H1 (cell line): ENCODE data around the gene ESD. TPM values are rescaled to one million over a fixed set of nuclear protein-coding genes. Genes with fewer than 3 reads are reported as not detected.

Experiments
- CTCF ChIA-PET: fragments of 300-600 bp; sonication (Branson Sonifier 250); formaldehyde crosslinking; loops from one replicate; lab custom pipeline; 2021; ENCODE audit not compliant: partially characterized antibody; lab: Charles Lee
- POLR2A ChIA-PET: fragments of 300-600 bp; sonication (Branson Sonifier 250); formaldehyde crosslinking; loops from one replicate; lab custom pipeline; 2021; ENCODE audit warnings: inconsistent platforms; ENCODE audit not compliant: partially characterized antibody; lab: Charles Lee
- DNase-seq, 2 experiments: peaks; one replicate each; pipeline versions ENCODE4 v3.0.0 to v3.0.0-alpha.2; 2010 to 2022; ENCODE audit warnings: low spot score in 2 of 2, low read depth in 1 of 2, mixed read lengths in 1 of 2
- FAIRE-seq: peaks from 2 replicates; lab custom pipeline; 2011; peaks lifted over from hg19 to GRCh38; lab: Jason Lieb, UNC
- H2AFZ ChIP-seq: 2 replicates; pipeline ENCODE4 v1.8.1; 2012; ENCODE audit warnings: low read length, inconsistent platforms
- H2AK5ac ChIP-seq: 2 replicates; pipeline ENCODE4 v1.6.1; 2013; ENCODE audit warnings: low read depth, low read length
- H2BK120ac ChIP-seq: replicated peaks from 2 replicates; pipeline ENCODE3; 2013; ENCODE audit warnings: low read depth, low read length, inconsistent platforms
- H2BK12ac ChIP-seq: 2 replicates; pipeline ENCODE4 v1.6.1; 2013; ENCODE audit warnings: low read depth, low read length
- H2BK15ac ChIP-seq: 2 replicates; pipeline ENCODE4 v1.6.1; 2013; ENCODE audit warnings: low read length
- H2BK20ac ChIP-seq: 2 replicates; pipeline ENCODE4 v1.6.1; 2013; ENCODE audit warnings: low read length
- H2BK5ac ChIP-seq: 2 replicates; pipeline ENCODE4 v1.6.1; 2013; ENCODE audit warnings: low read depth, low read length
- H3K14ac ChIP-seq: 2 replicates; pipeline ENCODE4 v1.6.1; 2013; ENCODE audit warnings: inconsistent platforms; ENCODE audit not compliant: insufficient read length
- H3K18ac ChIP-seq: 2 replicates; pipeline ENCODE4 v1.6.1; 2013; ENCODE audit warnings: low read length; ENCODE audit errors: extremely low read depth
- H3K23ac ChIP-seq: 2 replicates; pipeline ENCODE4 v1.6.1; 2013; ENCODE audit warnings: inconsistent platforms; ENCODE audit not compliant: insufficient read length
- H3K23me2 ChIP-seq: 2 replicates; pipeline ENCODE4 v1.6.1; 2013; ENCODE audit warnings: low read depth, low read length
- H3K27ac ChIP-seq: 2 replicates; pipeline ENCODE4 v1.6.1; 2011; ENCODE audit warnings: low read depth, low read length, inconsistent platforms
- H3K27me3 ChIP-seq, 4 experiments: replicated peaks in 1 of 4; 1 replicate in 1 of 4; 2 replicates in 3 of 4; pipeline versions ENCODE4 v1.6.1 to v1.8.1; 2011 to 2013; ENCODE audit warnings: low read length in 3 of 4, mild to moderate bottlenecking in 3 of 4, inconsistent platforms in 2 of 4, mixed read lengths in 2 of 4, moderate library complexity in 1 of 4; ENCODE audit not compliant: control insufficient read depth in 3 of 4, insufficient read depth in 3 of 4; ENCODE audit errors: extremely low read depth in 1 of 4
- H3K36me3 ChIP-seq, 4 experiments: 2 replicates each; pipeline versions ENCODE4 v1.6.1 to v1.8.1; 2011 to 2013; ENCODE audit warnings: mild to moderate bottlenecking in 4 of 4, low read length in 3 of 4, moderate library complexity in 2 of 4, control low read depth in 1 of 4, inconsistent platforms in 1 of 4; ENCODE audit not compliant: insufficient read depth in 4 of 4, control insufficient read depth in 2 of 4
- H3K4ac ChIP-seq: replicated peaks from 2 replicates; pipeline ENCODE3; 2013; ENCODE audit warnings: low read length, low read depth, mixed read lengths, inconsistent platforms; ENCODE audit not compliant: insufficient read length
- H3K4me1 ChIP-seq, 4 experiments: replicated peaks in 1 of 4; 1 replicate in 1 of 4; 2 replicates in 3 of 4; pipeline versions ENCODE4 v1.6.1 to v1.8.1; 2011 to 2013; ENCODE audit warnings: low read length in 3 of 4, inconsistent platforms in 2 of 4, mixed read lengths in 1 of 4; ENCODE audit not compliant: insufficient read depth in 4 of 4, control insufficient read depth in 3 of 4
- H3K4me2 ChIP-seq, 2 experiments: 2 replicates each; pipeline versions ENCODE4 v1.6.1 to v1.8.1; 2011 to 2013; ENCODE audit warnings: low read depth in 2 of 2, low read length in 2 of 2, control low read depth in 1 of 2, inconsistent platforms in 1 of 2, mild to moderate bottlenecking in 1 of 2; ENCODE audit not compliant: insufficient read depth in 1 of 2
- H3K4me3 ChIP-seq, 4 experiments: fragments of 200-600, 300-600 bp in 1 of 4; sonication (generic), shearing (Covaris generic), sonication (Bioruptor Twin) in 1 of 4; 2 replicates each; pipeline versions ENCODE4 v1.5.1 to v1.8.1; 2011 to 2016; ENCODE audit warnings: low read length in 4 of 4, low read depth in 3 of 4, control low read depth in 2 of 4, inconsistent platforms in 2 of 4, mild to moderate bottlenecking in 2 of 4, mixed read lengths in 1 of 4, moderate library complexity in 1 of 4; ENCODE audit not compliant: insufficient read depth in 2 of 4; ENCODE audit errors: extremely low read depth in 1 of 4
- H3K56ac ChIP-seq: replicated peaks from 2 replicates; pipeline ENCODE3; 2013; ENCODE audit warnings: low read depth, mild to moderate bottlenecking, mixed read lengths, low read length, inconsistent platforms; ENCODE audit not compliant: insufficient read length
- H3K79me1 ChIP-seq: 2 replicates; pipeline ENCODE4 v1.6.1; 2013; ENCODE audit warnings: low read depth, low read length, control low read depth
- H3K79me2 ChIP-seq, 2 experiments: 2 replicates each; pipeline versions ENCODE4 v1.6.1 to v1.8.1; 2012 to 2013; ENCODE audit warnings: low read length in 2 of 2, mild to moderate bottlenecking in 2 of 2, inconsistent platforms in 1 of 2; ENCODE audit not compliant: insufficient read depth in 2 of 2, control insufficient read depth in 1 of 2
- H3K9ac ChIP-seq, 4 experiments: replicated peaks in 1 of 4; 1 replicate in 1 of 4; 2 replicates in 3 of 4; pipeline versions ENCODE4 v1.6.1 to v1.8.1; 2011 to 2013; ENCODE audit warnings: low read depth in 3 of 4, low read length in 3 of 4, control low read depth in 2 of 4, mild to moderate bottlenecking in 2 of 4, moderate library complexity in 2 of 4, inconsistent platforms in 1 of 4; ENCODE audit errors: extremely low read depth in 1 of 4
- H3K9me3 ChIP-seq, 2 experiments: 2 replicates each; pipeline versions ENCODE4 v1.6.1 to v1.8.1; 2012 to 2013; ENCODE audit warnings: mild to moderate bottlenecking in 2 of 2, moderate library complexity in 2 of 2, control low read depth in 1 of 2, inconsistent platforms in 1 of 2, low read depth in 1 of 2, low read length in 1 of 2, mixed read lengths in 1 of 2; ENCODE audit not compliant: insufficient read depth in 2 of 2
- H4K20me1 ChIP-seq, 2 experiments: replicated peaks in 1 of 2; 2 replicates each; pipeline versions ENCODE3 to v1.8.1; 2011 to 2013; ENCODE audit warnings: inconsistent platforms in 2 of 2, low read length in 2 of 2, mild to moderate bottlenecking in 1 of 2; ENCODE audit not compliant: insufficient read depth in 2 of 2, control insufficient read depth in 1 of 2
- H4K5ac ChIP-seq: 2 replicates; pipeline ENCODE4 v1.6.1; 2013; ENCODE audit warnings: low read length, low read depth, mixed read lengths, inconsistent platforms; ENCODE audit not compliant: insufficient read length
- H4K8ac ChIP-seq: 2 replicates; pipeline ENCODE4 v1.8.0; 2013; ENCODE audit warnings: mild to moderate bottlenecking, moderate library complexity, low read length, inconsistent platforms; ENCODE audit not compliant: insufficient read depth; ENCODE audit errors: extremely low read depth
- H4K91ac ChIP-seq: replicated peaks from 2 replicates; pipeline ENCODE3; 2013; ENCODE audit warnings: low read length, mixed read lengths, inconsistent platforms; ENCODE audit not compliant: insufficient read length
- CHD1 ChIP-seq: IDR thresholded peaks from 2 replicates; pipeline ENCODE4 v1.6.1; 2012; ENCODE audit warnings: low read depth, low read length, improper control_type of control experiment
- E2F6 ChIP-seq: IDR thresholded peaks from 2 replicates; pipeline ENCODE4 v1.6.1; 2012; ENCODE audit warnings: inconsistent platforms
- FOSL1 ChIP-seq: IDR thresholded peaks from 2 replicates; pipeline ENCODE4 v1.6.1; 2011; ENCODE audit warnings: mild to moderate bottlenecking, low read depth, low read length, moderate library complexity; ENCODE audit not compliant: insufficient read depth
- GTF2F1 ChIP-seq: IDR thresholded peaks from 2 replicates; pipeline ENCODE4 v1.6.1; 2012; ENCODE audit warnings: low read depth, low read length, improper control_type of control experiment, borderline replicate concordance
- HDAC6 ChIP-seq: IDR thresholded peaks from one replicate; pipeline ENCODE4 v1.7.1; 2012; ENCODE audit warnings: low read depth, mild to moderate bottlenecking, inconsistent platforms, low read length, moderate library complexity
- JUN ChIP-seq: IDR thresholded peaks from 2 replicates; pipeline ENCODE4 v1.6.1; 2011; ENCODE audit warnings: low read depth, mild to moderate bottlenecking, improper control_type of control experiment, low read length
- JUND ChIP-seq: IDR thresholded peaks from 2 replicates; pipeline ENCODE4 v1.6.1; 2011; ENCODE audit warnings: mild to moderate bottlenecking, improper control_type of control experiment, low read length
- KDM4A ChIP-seq: IDR thresholded peaks from one replicate; pipeline ENCODE4 v1.7.1; 2012; ENCODE audit warnings: low read depth, mild to moderate bottlenecking, moderate library complexity, low read length, inconsistent platforms; ENCODE audit not compliant: severe bottlenecking
- KDM5A ChIP-seq: fragments of 200-600 bp; IDR thresholded peaks from 2 replicates; pipeline ENCODE4 v1.7.1; 2012; ENCODE audit warnings: mild to moderate bottlenecking, low read length, inconsistent platforms, mixed read lengths
- RBBP5 ChIP-seq: IDR thresholded peaks from 2 replicates; pipeline ENCODE4 v1.7.1; 2012; ENCODE audit warnings: low read depth, mild to moderate bottlenecking, inconsistent platforms, low read length, moderate library complexity, borderline replicate concordance
- SIRT6 ChIP-seq: IDR thresholded peaks from one replicate; pipeline ENCODE4 v1.7.1; 2012; ENCODE audit warnings: low read length, inconsistent platforms
- SIX5 ChIP-seq: IDR thresholded peaks from 2 replicates; pipeline ENCODE4 v1.6.1; 2011; ENCODE audit warnings: mild to moderate bottlenecking, low read depth, low read length
- TCF12 ChIP-seq: IDR thresholded peaks from 2 replicates; pipeline ENCODE4 v1.6.1; 2011; ENCODE audit warnings: low read depth, mild to moderate bottlenecking, low read length
- YY1 ChIP-seq: IDR thresholded peaks from 2 replicates; pipeline ENCODE4 v1.6.1; 2011; ENCODE audit warnings: low read depth, mild to moderate bottlenecking, low read length
- WGBS, 2 experiments: shearing (Covaris generic) in 1 of 2; methylation state at CpG; one replicate each; pipeline versions ENCODE4 v1.1.6 to v1.1.7; 2013 to 2015; ENCODE audit warnings: low lambda C conversion rate in 2 of 2, mixed read lengths in 2 of 2, inconsistent platforms in 1 of 2, low coverage in 1 of 2, missing lambda C conversion rate in 1 of 2; ENCODE audit not compliant: insufficient replicate concordance in 2 of 2, insufficient coverage in 1 of 2, insufficient read length in 1 of 2; ENCODE audit errors: extremely low coverage in 1 of 2, missing lambda C conversion rate in 1 of 2; 5-methylcytosine and 5-hydroxymethylcytosine counted together
- polyA plus RNA-seq, 7 experiments: library from polyadenylated mRNA; depleted of rRNA in 3 of 7; stranded (reverse) in 5 of 7; unstranded in 2 of 7; fragments of >200 nt in 5 of 7; fragments of 200-250 nt in 2 of 7; gene quantifications; 1 replicate in 5 of 7; 2 replicates in 1 of 7; 4 replicates in 1 of 7; pipeline versions ENCODE4 v1.2.1 to v1.2.3, GENCODE V29; 2011 to 2013; ENCODE audit warnings: missing spikeins in 2 of 7, mixed read lengths in 2 of 7
- total RNA-seq: library from RNA; stranded (reverse); fragmentation: NEBNext Ultra II Directional; extraction: Animal tissue kit (Norgen Biotek cat#: 25700); gene quantifications from 2 replicates; pipeline ENCODE4 v1.2.1, GENCODE V29; 2021

Gene ESD
- total and polyA plus RNA-seq, 2 of the 8 experiments (the other 6 are each of a cell fraction or from before 2014, with no cell fraction given) = 40.3 to 55.8 TPM

- Histone ChIP-seq H2BK20ac (no peak overlapping the region), H3K27me3 (no peaks in the 10 kb centered on the region), H3K27ac (no peak overlapping the region), H4K8ac (no peak overlapping the region), H3K14ac (no peak overlapping the region), H4K20me1 (no peaks in the 10 kb centered on the region), H3K18ac (no peak overlapping the region), H3K23me2 (no peaks in the 10 kb centered on the region), H3K4me2 (no peak overlapping the region), H2BK120ac (no peak overlapping the region), H3K79me2 (no peaks in the 10 kb centered on the region), H2BK12ac (no peak overlapping the region), H4K91ac (no peak overlapping the region), H3K56ac (no peak overlapping the region), H2BK5ac (no peak overlapping the region), H3K9me3 (no peaks in the 10 kb centered on the region), H2AFZ (no peak overlapping the region), H3K79me1 (no peaks in the 10 kb centered on the region), H3K23ac (no peak overlapping the region), H3K36me3 (no peaks in the 10 kb centered on the region), H2BK15ac (no peak overlapping the region), H2AK5ac (no peak overlapping the region), H3K4me1 (no peaks in the 10 kb centered on the region), H4K5ac (no peak overlapping the region), H3K9ac (no peak overlapping the region), H3K4me3 (no peak overlapping the region), H3K4ac (no peak overlapping the region)
- TF ChIP-seq KDM5A (no peak), KDM4A (no peak), HDAC6 (no peak), SIX5 (no peak), GTF2F1 (no peak), RBBP5 (no peak), FOSL1 (no peak), JUN (no peak), SIRT6 (no peak), E2F6 (no peak), TCF12 (no peak), CHD1 (no peak), JUND (no peak), YY1 (no peak)
- 97% methylated on average over 2 of the region's 2 CpGs; no CpG with 5 or more reads in 1 of the 2 experiments for WGBS, 2 experiments
- ChIA-PET CTCF (interaction anchor here (1.6 to 2.6 kb wide), 3 partner anchors 14 to 127 kb away, joined by 3 to 12 read pairs (median 6); no protein-coding TSS in a partner anchor), POLR2A (no interaction called here)
- FAIRE-seq (no peak), DNase-seq (no peak)
Measured at GRCh38 chr13:46846726-46847125, 49.8 kb upstream of the ESD start.
